ENCODE measurements around the gene MAMLD1.

Gene MAMLD1

GRCh38 chrX:150324035-150324728 is 38.9 kb upstream of the MAMLD1 start (continued):
- TF ChIP-seq ZNF10 (tag by site-specific recombination; IDR thresholded peaks at IDR 0.05) (no peak; the same call in 1 of the 2 replicates), SP7 (tag by site-specific recombination; IDR thresholded peaks at IDR 0.05) (peak; percentile 62), ZNF530 (tag by site-specific recombination; IDR thresholded peaks at IDR 0.05; ENCODE audit: low read depth) (no peak), ZNF19 (tag by site-specific recombination; IDR thresholded peaks at IDR 0.05; ENCODE audit: low read depth) (no peak), ZNF157 (tag by site-specific recombination; IDR thresholded peaks at IDR 0.05) (no peak), GLIS1 (tag by site-specific recombination; IDR thresholded peaks at IDR 0.05) (peak; percentile 98), ZNF549 (tag by site-specific recombination; IDR thresholded peaks at IDR 0.05) (no peak), ZNF692 (tag by site-specific recombination; IDR thresholded peaks at IDR 0.05) (0 out of 2 replicates have a peak, but pooled peaks have one; percentile 30), MEIS1 (CRISPR knock-in tag; IDR thresholded peaks at IDR 0.05; ENCODE audit: borderline replicate concordance) (no peak), ZNF501 (tag by site-specific recombination; IDR thresholded peaks at IDR 0.05) (no peak), KLF7 (tag by site-specific recombination; IDR thresholded peaks at IDR 0.05; ENCODE audit: borderline replicate concordance) (no peak), TRIM28 (IDR thresholded peaks at IDR 0.05; ENCODE audit: borderline replicate concordance, low read length) (peak; percentile 74), BCL11B (tag by site-specific recombination; IDR thresholded peaks at IDR 0.05; ENCODE audit: low read depth) (no peak), REPIN1 (tag by site-specific recombination; IDR thresholded peaks at IDR 0.05; ENCODE audit: low read depth) (no peak), ZNF707 (tag by site-specific recombination; IDR thresholded peaks at IDR 0.05) (no peak), ZNF555 (tag by site-specific recombination; conservative IDR thresholded peaks at IDR 0.05) (no peak), ZNF629 (tag by site-specific recombination; IDR thresholded peaks at IDR 0.05) (peak; percentile 85), ZNF341 (tag by site-specific recombination; IDR thresholded peaks at IDR 0.05; ENCODE audit: low read depth) (no peak), ZFHX2 (tag by site-specific recombination; conservative IDR thresholded peaks at IDR 0.05) (no peak), ZNF266 (tag by site-specific recombination; IDR thresholded peaks at IDR 0.05; ENCODE audit: low read depth) (no peak), KLF9 (tag by site-specific recombination; IDR thresholded peaks at IDR 0.05; ENCODE audit: low read depth) (no peak), ZNF223 (tag by site-specific recombination; IDR thresholded peaks at IDR 0.05) (no peak), ZNF280C (tag by site-specific recombination; IDR thresholded peaks at IDR 0.05) (no peak), ZSCAN16 (tag by site-specific recombination; IDR thresholded peaks at IDR 0.05) (no peak), ZNF558 (tag by site-specific recombination; IDR thresholded peaks at IDR 0.05) (0 out of 2 replicates have a peak, but pooled peaks have one; percentile 65), SCRT2 (tag by site-specific recombination; IDR thresholded peaks at IDR 0.05) (no peak), ZNF658 (tag by site-specific recombination; IDR thresholded peaks at IDR 0.05) (no peak), ZNF585B (tag by site-specific recombination; IDR thresholded peaks at IDR 0.05) (no peak), ZNF843 (tag by site-specific recombination; IDR thresholded peaks at IDR 0.05) (peak; percentile 44; the same call in 1 of the 2 replicates), SP2 (tag by site-specific recombination; IDR thresholded peaks at IDR 0.05) (no peak), ZFP3 (tag by site-specific recombination; IDR thresholded peaks at IDR 0.05; ENCODE audit: low read depth) (no peak)
- TF ChIP-seq, protein P1, sequence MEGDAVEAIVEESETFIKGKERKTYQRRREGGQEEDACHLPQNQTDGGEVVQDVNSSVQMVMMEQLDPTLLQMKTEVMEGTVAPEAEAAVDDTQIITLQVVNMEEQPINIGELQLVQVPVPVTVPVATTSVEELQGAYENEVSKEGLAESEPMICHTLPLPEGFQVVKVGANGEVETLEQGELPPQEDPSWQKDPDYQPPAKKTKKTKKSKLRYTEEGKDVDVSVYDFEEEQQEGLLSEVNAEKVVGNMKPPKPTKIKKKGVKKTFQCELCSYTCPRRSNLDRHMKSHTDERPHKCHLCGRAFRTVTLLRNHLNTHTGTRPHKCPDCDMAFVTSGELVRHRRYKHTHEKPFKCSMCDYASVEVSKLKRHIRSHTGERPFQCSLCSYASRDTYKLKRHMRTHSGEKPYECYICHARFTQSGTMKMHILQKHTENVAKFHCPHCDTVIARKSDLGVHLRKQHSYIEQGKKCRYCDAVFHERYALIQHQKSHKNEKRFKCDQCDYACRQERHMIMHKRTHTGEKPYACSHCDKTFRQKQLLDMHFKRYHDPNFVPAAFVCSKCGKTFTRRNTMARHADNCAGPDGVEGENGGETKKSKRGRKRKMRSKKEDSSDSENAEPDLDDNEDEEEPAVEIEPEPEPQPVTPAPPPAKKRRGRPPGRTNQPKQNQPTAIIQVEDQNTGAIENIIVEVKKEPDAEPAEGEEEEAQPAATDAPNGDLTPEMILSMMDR (tag by site-specific recombination; IDR thresholded peaks at IDR 0.05), result no peak
- TF ChIP-seq, protein P2, sequence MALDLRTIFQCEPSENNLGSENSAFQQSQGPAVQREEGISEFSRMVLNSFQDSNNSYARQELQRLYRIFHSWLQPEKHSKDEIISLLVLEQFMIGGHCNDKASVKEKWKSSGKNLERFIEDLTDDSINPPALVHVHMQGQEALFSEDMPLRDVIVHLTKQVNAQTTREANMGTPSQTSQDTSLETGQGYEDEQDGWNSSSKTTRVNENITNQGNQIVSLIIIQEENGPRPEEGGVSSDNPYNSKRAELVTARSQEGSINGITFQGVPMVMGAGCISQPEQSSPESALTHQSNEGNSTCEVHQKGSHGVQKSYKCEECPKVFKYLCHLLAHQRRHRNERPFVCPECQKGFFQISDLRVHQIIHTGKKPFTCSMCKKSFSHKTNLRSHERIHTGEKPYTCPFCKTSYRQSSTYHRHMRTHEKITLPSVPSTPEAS (tag by site-specific recombination; IDR thresholded peaks at IDR 0.05), result no peak
- TF ChIP-seq, protein P3, sequence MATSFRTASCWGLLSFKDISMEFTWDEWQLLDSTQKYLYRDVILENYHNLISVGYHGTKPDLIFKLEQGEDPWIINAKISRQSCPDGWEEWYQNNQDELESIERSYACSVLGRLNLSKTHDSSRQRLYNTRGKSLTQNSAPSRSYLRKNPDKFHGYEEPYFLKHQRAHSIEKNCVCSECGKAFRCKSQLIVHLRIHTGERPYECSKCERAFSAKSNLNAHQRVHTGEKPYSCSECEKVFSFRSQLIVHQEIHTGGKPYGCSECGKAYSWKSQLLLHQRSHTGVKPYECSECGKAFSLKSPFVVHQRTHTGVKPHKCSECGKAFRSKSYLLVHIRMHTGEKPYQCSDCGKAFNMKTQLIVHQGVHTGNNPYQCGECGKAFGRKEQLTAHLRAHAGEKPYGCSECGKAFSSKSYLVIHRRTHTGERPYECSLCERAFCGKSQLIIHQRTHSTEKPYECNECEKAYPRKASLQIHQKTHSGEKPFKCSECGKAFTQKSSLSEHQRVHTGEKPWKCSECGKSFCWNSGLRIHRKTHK (tag by site-specific recombination; IDR thresholded peaks at IDR 0.05), result no peak

Measured in HEK293 (cell line).